ENCODE measurements around the gene SPTBN1. TPM values are rescaled to one million over a fixed set of nuclear protein-coding genes. Genes with fewer than 3 reads are reported as not detected.

Gene SPTBN1
- total and polyA plus RNA-seq, 2 of the 13 experiments (the other 11 are each of a cell fraction or from before 2014, with no cell fraction given): 123 to 299 TPM

DNA sequence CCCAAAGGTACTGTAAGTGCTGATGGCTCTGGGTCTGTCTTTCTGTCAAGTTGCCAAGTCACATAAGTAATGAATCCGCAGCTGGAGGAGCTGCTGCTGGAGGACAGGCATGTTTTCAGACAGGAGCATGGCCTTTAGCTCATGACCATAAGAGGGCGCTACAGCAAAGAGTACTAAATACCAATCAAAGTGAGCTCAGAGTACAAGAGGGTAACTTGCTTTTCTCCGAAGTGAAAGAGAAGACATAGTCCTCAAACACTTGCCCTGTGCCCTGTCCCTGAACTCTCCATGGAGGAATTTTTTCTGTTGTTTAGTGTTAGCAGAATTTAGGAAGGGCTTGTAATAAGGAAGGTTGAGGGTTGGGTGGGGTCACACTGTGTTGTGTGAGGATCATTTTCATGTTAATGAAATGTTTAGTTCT is 209.3 kb downstream of the SPTBN1 start (continued):
- TF ChIP-seq, protein P1, sequence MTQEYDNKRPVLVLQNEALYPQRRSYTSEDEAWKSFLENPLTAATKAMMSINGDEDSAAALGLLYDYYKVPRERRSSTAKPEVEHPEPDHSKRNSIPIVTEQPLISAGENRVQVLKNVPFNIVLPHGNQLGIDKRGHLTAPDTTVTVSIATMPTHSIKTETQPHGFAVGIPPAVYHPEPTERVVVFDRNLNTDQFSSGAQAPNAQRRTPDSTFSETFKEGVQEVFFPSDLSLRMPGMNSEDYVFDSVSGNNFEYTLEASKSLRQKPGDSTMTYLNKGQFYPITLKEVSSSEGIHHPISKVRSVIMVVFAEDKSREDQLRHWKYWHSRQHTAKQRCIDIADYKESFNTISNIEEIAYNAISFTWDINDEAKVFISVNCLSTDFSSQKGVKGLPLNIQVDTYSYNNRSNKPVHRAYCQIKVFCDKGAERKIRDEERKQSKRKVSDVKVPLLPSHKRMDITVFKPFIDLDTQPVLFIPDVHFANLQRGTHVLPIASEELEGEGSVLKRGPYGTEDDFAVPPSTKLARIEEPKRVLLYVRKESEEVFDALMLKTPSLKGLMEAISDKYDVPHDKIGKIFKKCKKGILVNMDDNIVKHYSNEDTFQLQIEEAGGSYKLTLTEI (CRISPR knock-in tag; conservative IDR thresholded peaks at IDR 0.05): no peak
- TF ChIP-seq, protein P2, sequence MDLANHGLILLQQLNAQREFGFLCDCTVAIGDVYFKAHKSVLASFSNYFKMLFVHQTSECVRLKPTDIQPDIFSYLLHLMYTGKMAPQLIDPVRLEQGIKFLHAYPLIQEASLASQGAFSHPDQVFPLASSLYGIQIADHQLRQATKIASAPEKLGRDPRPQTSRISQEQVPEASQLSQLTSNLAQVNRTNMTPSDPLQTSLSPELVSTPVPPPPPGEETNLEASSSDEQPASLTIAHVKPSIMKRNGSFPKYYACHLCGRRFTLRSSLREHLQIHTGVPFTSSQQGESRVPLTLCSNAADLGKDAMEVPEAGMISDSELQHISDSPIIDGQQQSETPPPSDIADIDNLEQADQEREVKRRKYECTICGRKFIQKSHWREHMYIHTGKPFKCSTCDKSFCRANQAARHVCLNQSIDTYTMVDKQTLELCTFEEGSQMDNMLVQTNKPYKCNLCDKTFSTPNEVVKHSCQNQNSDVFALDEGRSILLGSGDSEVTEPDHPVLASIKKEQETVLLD (CRISPR knock-in tag; IDR thresholded peaks at IDR 0.05; ENCODE audit: low read depth): no peak
- TF ChIP-seq PRPF4 (IDR thresholded peaks at IDR 0.05; ENCODE audit: low read depth, low read length, poor library complexity, severe bottlenecking): no peak
- no peak for TF ChIP-seq JUNB (CRISPR knock-in tag; IDR thresholded peaks at IDR 0.05; ENCODE audit: borderline replicate concordance)
- no peak for TF ChIP-seq ZBTB8A (CRISPR knock-in tag; IDR thresholded peaks at IDR 0.05; ENCODE audit: borderline replicate concordance, low read depth)
- TF ChIP-seq, protein P3, sequence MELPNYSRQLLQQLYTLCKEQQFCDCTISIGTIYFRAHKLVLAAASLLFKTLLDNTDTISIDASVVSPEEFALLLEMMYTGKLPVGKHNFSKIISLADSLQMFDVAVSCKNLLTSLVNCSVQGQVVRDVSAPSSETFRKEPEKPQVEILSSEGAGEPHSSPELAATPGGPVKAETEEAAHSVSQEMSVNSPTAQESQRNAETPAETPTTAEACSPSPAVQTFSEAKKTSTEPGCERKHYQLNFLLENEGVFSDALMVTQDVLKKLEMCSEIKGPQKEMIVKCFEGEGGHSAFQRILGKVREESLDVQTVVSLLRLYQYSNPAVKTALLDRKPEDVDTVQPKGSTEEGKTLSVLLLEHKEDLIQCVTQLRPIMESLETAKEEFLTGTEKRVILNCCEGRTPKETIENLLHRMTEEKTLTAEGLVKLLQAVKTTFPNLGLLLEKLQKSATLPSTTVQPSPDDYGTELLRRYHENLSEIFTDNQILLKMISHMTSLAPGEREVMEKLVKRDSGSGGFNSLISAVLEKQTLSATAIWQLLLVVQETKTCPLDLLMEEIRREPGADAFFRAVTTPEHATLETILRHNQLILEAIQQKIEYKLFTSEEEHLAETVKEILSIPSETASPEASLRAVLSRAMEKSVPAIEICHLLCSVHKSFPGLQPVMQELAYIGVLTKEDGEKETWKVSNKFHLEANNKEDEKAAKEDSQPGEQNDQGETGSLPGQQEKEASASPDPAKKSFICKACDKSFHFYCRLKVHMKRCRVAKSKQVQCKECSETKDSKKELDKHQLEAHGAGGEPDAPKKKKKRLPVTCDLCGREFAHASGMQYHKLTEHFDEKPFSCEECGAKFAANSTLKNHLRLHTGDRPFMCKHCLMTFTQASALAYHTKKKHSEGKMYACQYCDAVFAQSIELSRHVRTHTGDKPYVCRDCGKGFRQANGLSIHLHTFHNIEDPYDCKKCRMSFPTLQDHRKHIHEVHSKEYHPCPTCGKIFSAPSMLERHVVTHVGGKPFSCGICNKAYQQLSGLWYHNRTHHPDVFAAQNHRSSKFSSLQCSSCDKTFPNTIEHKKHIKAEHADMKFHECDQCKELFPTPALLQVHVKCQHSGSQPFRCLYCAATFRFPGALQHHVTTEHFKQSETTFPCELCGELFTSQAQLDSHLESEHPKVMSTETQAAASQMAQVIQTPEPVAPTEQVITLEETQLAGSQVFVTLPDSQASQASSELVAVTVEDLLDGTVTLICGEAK (IDR thresholded peaks at IDR 0.05): no peak
- TF ChIP-seq, protein P3 (CRISPR knock-in tag; IDR thresholded peaks at IDR 0.05): no peak
- TF ChIP-seq ZNF841 (CRISPR knock-in tag; IDR thresholded peaks at IDR 0.05; ENCODE audit: borderline replicate concordance): no peak
- TF ChIP-seq, protein P4, sequence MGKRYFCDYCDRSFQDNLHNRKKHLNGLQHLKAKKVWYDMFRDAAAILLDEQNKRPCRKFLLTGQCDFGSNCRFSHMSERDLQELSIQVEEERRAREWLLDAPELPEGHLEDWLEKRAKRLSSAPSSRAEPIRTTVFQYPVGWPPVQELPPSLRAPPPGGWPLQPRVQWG (CRISPR knock-in tag; IDR thresholded peaks at IDR 0.05; ENCODE audit: borderline replicate concordance, low read depth): no peak
- TF ChIP-seq, protein P5, sequence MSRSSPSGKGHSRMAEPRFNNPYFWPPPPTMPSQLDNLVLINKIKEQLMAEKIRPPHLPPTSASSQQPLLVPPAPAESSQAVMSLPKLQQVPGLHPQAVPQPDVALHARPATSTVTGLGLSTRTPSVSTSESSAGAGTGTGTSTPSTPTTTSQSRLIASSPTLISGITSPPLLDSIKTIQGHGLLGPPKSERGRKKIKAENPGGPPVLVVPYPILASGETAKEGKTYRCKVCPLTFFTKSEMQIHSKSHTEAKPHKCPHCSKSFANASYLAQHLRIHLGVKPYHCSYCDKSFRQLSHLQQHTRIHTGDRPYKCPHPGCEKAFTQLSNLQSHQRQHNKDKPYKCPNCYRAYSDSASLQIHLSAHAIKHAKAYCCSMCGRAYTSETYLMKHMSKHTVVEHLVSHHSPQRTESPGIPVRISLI (CRISPR knock-in tag; IDR thresholded peaks at IDR 0.05; ENCODE audit: borderline replicate concordance): no peak
- TF ChIP-seq TCF12 (IDR thresholded peaks at IDR 0.05): no peak
- TF ChIP-seq TCF12 (CRISPR knock-in tag; IDR thresholded peaks at IDR 0.05): no peak
- no peak for TF ChIP-seq ZSCAN12 (CRISPR knock-in tag; IDR thresholded peaks at IDR 0.05)
- no peak for TF ChIP-seq MAFK (conservative IDR thresholded peaks at IDR 0.05 in 1 of 2, IDR thresholded peaks at IDR 0.05 in 1 of 2; ENCODE audit: low read length in 2 of 2)
